Adrenal gland (tissue), 5 donors: ENCODE data around the gene STYX.

Experiments
- CTCF ChIP-seq, 6 experiments: fragments of 450-650 bp in 4 of 6; fragments of 200-600 bp in 2 of 6; sonication (generic) in 1 of 6; IDR thresholded peaks; 1 replicate in 5 of 6; 2 replicates in 1 of 6; pipeline versions ENCODE4 v1.5.1 to v1.8.0; 2016 to 2021; ENCODE audit warnings: antibody characterized with exemption in 6 of 6, mild to moderate bottlenecking in 2 of 6, moderate library complexity in 1 of 6
- POLR2A ChIP-seq, 2 donors: fragments of 450-650 bp; IDR thresholded peaks; one replicate each; pipeline ENCODE4 v1.6.1; 2017; ENCODE audit warnings: antibody characterized with exemption in 2 of 2, mild to moderate bottlenecking in 2 of 2, moderate library complexity in 1 of 2
- donor health status: DM: no; HTN: no; CAD: no.

DNA sequence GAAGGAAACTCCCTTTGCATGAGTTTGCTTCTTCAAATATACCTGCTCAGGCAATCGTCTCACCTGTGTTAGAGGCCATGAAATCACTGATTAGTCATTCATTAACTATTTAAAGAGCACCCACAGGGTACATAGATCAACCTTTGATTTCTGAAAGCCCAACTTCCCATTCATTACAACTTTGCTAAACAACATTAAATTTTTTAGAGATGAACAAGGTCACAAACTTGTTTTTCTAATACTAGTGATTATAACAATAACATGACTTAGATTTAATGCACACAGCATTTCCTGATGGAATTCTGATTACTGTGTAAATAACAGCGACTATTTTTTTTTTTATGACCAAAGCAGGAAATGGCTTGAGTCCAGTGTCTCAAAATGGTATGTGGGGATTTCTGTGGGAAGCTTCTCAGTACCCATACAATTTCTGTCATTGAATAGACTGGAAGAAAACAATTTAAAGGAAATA is 29.2 kb upstream of the STYX start:
- TF ChIP-seq CTCF (IDR thresholded peaks at IDR 0.05) (no peak), POLR2A (IDR thresholded peaks at IDR 0.05) (no peak)
